ENCODE measurements around the gene MRPS22. TPM values are rescaled to one million over a fixed set of nuclear protein-coding genes. Genes with fewer than 3 reads are reported as not detected.

MRPS22 gene
- total and polyA plus RNA-seq, 11 donors: 66.0 to 110 (median 78.7) TPM

DNA sequence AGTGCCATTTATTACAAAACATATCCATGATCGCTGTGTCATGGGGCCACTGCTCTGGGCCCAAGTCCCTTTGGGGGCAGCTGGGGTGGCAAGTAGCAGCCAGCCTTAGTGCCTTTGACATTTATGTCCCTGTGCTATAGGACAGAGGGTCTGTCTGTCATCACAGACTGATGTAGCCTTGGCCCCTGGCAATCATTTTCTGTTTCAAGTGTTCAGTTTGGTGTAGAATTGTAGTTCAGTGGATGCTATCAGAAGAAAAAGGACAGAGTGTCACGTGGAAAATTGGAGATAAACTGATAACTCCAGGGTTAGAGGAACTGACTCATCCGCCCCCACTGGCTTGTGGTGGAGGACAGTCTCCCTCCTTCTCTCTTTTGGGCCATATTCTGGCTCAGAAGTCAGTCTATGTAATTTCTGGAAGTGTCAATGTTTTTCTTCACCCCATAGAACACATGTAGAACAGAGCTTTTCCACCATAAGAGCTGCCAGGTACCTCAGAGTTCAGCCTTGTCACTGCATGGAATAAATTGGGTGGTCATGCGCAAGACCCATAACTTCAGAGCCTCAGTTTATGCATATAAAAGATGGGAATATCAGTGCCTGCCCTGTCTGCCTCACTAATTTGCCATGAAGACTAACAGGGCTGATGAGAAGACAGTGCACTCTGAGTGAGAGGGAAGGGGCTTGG is 4.5 kb upstream of the MRPS22 start:
- H3K27me3 ChIP-seq: peaks cover 0 to 5% (median 0%) of the 10 kb centered on the region in 9 donors
- 66 to 72% (median 67%) methylated on average over 4 of the region's 4 CpGs for WGBS, 4 donors
- intact Hi-C loops (cut with DNase I): no loop called here
- TF ChIP-seq, protein P1, sequence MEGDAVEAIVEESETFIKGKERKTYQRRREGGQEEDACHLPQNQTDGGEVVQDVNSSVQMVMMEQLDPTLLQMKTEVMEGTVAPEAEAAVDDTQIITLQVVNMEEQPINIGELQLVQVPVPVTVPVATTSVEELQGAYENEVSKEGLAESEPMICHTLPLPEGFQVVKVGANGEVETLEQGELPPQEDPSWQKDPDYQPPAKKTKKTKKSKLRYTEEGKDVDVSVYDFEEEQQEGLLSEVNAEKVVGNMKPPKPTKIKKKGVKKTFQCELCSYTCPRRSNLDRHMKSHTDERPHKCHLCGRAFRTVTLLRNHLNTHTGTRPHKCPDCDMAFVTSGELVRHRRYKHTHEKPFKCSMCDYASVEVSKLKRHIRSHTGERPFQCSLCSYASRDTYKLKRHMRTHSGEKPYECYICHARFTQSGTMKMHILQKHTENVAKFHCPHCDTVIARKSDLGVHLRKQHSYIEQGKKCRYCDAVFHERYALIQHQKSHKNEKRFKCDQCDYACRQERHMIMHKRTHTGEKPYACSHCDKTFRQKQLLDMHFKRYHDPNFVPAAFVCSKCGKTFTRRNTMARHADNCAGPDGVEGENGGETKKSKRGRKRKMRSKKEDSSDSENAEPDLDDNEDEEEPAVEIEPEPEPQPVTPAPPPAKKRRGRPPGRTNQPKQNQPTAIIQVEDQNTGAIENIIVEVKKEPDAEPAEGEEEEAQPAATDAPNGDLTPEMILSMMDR (IDR thresholded peaks at IDR 0.05): no peak
- TF ChIP-seq POLR2A (IDR thresholded peaks at IDR 0.05): no peak
- no peak overlapping the region for H3K27ac ChIP-seq
- H3K9me3 ChIP-seq: no peaks in the 10 kb centered on the region
- H3K36me3 ChIP-seq: no peaks in the 10 kb centered on the region
- DNase-seq: no peak
- no peak for ATAC-seq
- H3K4me1 ChIP-seq: peaks cover 0 to 6% (median under 1%) of the 10 kb centered on the region in 12 donors
- H3K4me3 ChIP-seq: no peak overlapping the region

DNA sequence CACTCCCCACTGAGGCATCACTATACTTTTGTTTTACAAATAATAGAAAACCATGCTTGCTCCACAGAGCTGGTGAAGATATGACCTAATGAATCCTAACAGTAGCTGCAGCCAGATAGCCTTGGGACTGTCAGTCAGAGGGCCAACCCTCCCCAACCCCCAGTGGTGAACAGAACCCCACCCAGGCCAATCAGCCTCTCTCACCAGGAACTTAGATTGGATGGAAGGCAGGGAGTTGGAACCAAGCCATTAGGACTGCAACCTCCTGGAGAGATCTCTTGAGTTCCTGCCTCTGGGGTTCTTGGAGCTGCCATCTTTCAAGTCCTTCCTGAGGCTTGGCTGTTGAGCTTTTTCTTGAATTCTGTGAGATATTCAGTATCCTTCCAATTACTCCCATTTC is 3.0 kb upstream of the MRPS22 start:
- Histone ChIP-seq H3K36me3 (no peaks in the 10 kb centered on the region), H3K4me1 (peaks cover 3 to 20% (median 14%) of the 10 kb centered on the region in 12 donors), H3K4me3 (no peak overlapping the region), H3K9me3 (no peaks in the 10 kb centered on the region), H3K27me3 (peaks cover 0 to 5% (median 0%) of the 10 kb centered on the region in 9 donors), H3K27ac (no peak overlapping the region)
- ATAC-seq (no peak), DNase-seq (no peak)
- TF ChIP-seq, protein P1 (IDR thresholded peaks at IDR 0.05): no peak
- no peak for TF ChIP-seq POLR2A (IDR thresholded peaks at IDR 0.05)
- intact Hi-C loops (cut with DNase I): no loop called here

GRCh38 chr3:139342054-139342453 is 1.8 kb upstream of the MRPS22 start:
- Histone ChIP-seq H3K9me3 (no peaks in the 10 kb centered on the region), H3K27ac (no peak overlapping the region), H3K27me3 (peaks cover 0 to 5% (median 0%) of the 10 kb centered on the region in 9 donors), H3K4me1 (peaks cover 3 to 30% (median 16%) of the 10 kb centered on the region in 12 donors), H3K4me3 (no peak overlapping the region), H3K36me3 (peaks cover 0 to 10% (median 8%) of the 10 kb centered on the region in 9 donors)
- intact Hi-C loops (cut with DNase I): loop anchor here in 1 of 10 donors (2.0 kb wide), 1 partner anchor 47 kb away; the partner anchor contains the start of gene COPB2
- no peak for TF ChIP-seq POLR2A (IDR thresholded peaks at IDR 0.05)
- TF ChIP-seq, protein P1 (IDR thresholded peaks at IDR 0.05): no peak
- ATAC-seq (no peak), DNase-seq (no peak)

DNA sequence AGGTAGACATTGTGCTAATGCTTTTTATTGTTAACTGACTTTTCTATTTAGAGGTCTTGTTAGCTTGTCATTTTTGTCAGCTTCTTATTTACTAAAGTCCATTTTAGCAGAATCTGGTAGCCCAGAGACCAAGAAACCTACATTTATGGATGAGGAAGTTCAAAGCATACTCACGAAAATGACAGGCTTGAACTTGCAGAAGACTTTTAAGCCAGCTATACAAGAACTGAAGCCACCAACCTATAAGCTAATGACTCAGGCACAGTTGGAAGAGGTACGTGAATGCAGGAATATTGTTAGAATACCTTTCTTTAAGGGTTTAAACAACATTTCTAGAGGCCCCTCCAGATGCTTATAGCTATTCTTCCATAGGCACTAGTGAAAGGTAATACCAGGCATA is 3.0 kb downstream of the MRPS22 start:
- H3K27ac ChIP-seq: no peak overlapping the region
- intact Hi-C loops (cut with DNase I): loop anchor here in 2 of 10 donors (5.0 kb wide), 1 partner anchor 41 kb away; the partner anchor contains the start of gene COPB2 (in 2 of the 2)
- 80 to 90% (median 87%) methylated on average over 2 of the region's 2 CpGs for WGBS, 4 donors
- H3K27me3 ChIP-seq: peaks cover 0 to under 1% (median 0%) of the 10 kb centered on the region in 9 donors
- no peak overlapping the region for H3K4me3 ChIP-seq
- DNase-seq (no peak), ATAC-seq (no peak)
- no peak for TF ChIP-seq POLR2A (IDR thresholded peaks at IDR 0.05)
- TF ChIP-seq, protein P1 (IDR thresholded peaks at IDR 0.05): no peak
- peaks cover 0 to 57% (median 54%) of the 10 kb centered on the region in 9 donors for H3K36me3 ChIP-seq
- H3K4me1 ChIP-seq: peaks cover 3 to 30% (median 16%) of the 10 kb centered on the region in 12 donors
- H3K9me3 ChIP-seq: no peaks in the 10 kb centered on the region
